ENCODE results near the gene NDUFS6. TPM values are rescaled to one million over a fixed set of nuclear protein-coding genes. Genes with fewer than 3 reads are reported as not detected.

NDUFS6 gene
- total RNA-seq, 1 donor from 2014 or later: 37.6 TPM

DNA sequence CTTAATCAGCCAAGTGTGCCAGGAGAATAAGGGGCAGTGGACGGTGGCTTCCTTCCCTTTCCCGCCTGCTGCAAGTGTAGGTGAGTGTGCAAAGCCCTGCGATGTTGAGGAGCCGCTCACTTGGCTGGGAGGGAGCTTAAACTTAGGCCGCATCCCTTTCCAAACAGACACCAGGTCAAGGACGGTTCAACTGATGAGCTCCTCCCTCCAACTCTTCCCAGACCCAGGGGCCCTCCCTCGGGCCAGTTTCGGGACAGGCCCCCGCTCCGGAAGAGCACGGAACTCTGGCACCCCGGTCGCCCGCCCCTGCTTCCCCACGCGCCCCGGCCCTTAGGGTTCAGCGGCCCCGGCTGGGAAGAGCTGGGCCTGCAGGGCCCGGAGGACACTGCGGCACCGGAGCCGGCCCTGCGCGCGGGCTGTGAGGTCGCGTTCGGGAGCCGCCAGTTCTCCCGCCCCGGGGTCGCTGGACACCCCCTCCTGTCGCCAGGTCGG, 2.1 kb upstream of the NDUFS6 start:
- peaks cover 10% of the 10 kb centered on the region for H3K36me3 Mint-ChIP-seq (ENCODE audit: low read depth, unreplicated experiment)
- Histone ChIP-seq H3K27me3 (ENCODE audit: insufficient read depth, low read length) (no peaks in the 10 kb centered on the region), H3K4me1 (ENCODE audit: insufficient read depth, low read length) (peaks cover 25% of the 10 kb centered on the region), H3K9me3 (ENCODE audit: insufficient read depth, low read depth, low read length) (no peaks in the 10 kb centered on the region), H3K4me3 (ENCODE audit: insufficient read depth, low read depth, low read length) (peak overlapping the region; percentile 69), H3K36me3 (ENCODE audit: insufficient read depth, low read length) (peaks cover 17% of the 10 kb centered on the region), H4K20me1 (ENCODE audit: insufficient read depth, low read length) (peaks cover 21% of the 10 kb centered on the region), H2AFZ (ENCODE audit: low read depth, low read length) (peak overlapping the region; percentile 41), H3K9ac (ENCODE audit: low read length) (peak overlapping the region; percentile 94), H3K27ac (ENCODE audit: low read depth, low read length) (peak overlapping the region; percentile 81), H3K4me2 (ENCODE audit: low read length) (peak overlapping the region; percentile 87), H3K79me2 (ENCODE audit: insufficient read depth, low read length) (peaks cover 66% of the 10 kb centered on the region)
- peak overlapping the region; percentile 82 for H3K27ac Mint-ChIP-seq (ENCODE audit: unreplicated experiment)
- DNase-seq (ENCODE audit: low read depth) (no peak), FAIRE-seq (no peak)
- H3K27me3 Mint-ChIP-seq (ENCODE audit: low read depth, unreplicated experiment): no peaks in the 10 kb centered on the region
- peak overlapping the region; percentile 93 for H3K4me3 Mint-ChIP-seq (ENCODE audit: unreplicated experiment)
- H3K9me3 Mint-ChIP-seq (ENCODE audit: unreplicated experiment): no peaks in the 10 kb centered on the region
- TF ChIP-seq, protein P1, sequence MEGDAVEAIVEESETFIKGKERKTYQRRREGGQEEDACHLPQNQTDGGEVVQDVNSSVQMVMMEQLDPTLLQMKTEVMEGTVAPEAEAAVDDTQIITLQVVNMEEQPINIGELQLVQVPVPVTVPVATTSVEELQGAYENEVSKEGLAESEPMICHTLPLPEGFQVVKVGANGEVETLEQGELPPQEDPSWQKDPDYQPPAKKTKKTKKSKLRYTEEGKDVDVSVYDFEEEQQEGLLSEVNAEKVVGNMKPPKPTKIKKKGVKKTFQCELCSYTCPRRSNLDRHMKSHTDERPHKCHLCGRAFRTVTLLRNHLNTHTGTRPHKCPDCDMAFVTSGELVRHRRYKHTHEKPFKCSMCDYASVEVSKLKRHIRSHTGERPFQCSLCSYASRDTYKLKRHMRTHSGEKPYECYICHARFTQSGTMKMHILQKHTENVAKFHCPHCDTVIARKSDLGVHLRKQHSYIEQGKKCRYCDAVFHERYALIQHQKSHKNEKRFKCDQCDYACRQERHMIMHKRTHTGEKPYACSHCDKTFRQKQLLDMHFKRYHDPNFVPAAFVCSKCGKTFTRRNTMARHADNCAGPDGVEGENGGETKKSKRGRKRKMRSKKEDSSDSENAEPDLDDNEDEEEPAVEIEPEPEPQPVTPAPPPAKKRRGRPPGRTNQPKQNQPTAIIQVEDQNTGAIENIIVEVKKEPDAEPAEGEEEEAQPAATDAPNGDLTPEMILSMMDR (IDR thresholded peaks at IDR 0.05; ENCODE audit: insufficient read depth, low read depth, low read length): no peak
- no peak for TF ChIP-seq EZH2 (IDR thresholded peaks at IDR 0.05; ENCODE audit: insufficient read depth, low read length)
- peaks cover 16% of the 10 kb centered on the region for H3K4me1 Mint-ChIP-seq (ENCODE audit: low read depth, unreplicated experiment)

- H3K79me2 ChIP-seq (ENCODE audit: insufficient read depth, low read length): peaks cover 73% of the 10 kb centered on the region
- H3K27ac ChIP-seq (ENCODE audit: low read depth, low read length): peak within 1 kb of the TSS; percentile 81
- H4K20me1 ChIP-seq (ENCODE audit: insufficient read depth, low read length): peaks cover 27% of the 10 kb centered on the region
- no peaks in the 10 kb centered on the region for H3K9me3 ChIP-seq (ENCODE audit: insufficient read depth, low read depth, low read length)
- H3K27me3 ChIP-seq (ENCODE audit: insufficient read depth, low read length): no peaks in the 10 kb centered on the region
- Mint-ChIP-seq H3K9me3 (ENCODE audit: unreplicated experiment) (no peaks in the 10 kb centered on the region), H3K27ac (ENCODE audit: unreplicated experiment) (peak within 1 kb of the TSS; percentile 94), H3K4me1 (ENCODE audit: low read depth, unreplicated experiment) (peaks cover 12% of the 10 kb centered on the region), H3K27me3 (ENCODE audit: low read depth, unreplicated experiment) (no peaks in the 10 kb centered on the region), H3K4me3 (ENCODE audit: unreplicated experiment) (peak within 1 kb of the TSS; percentile 93), H3K36me3 (ENCODE audit: low read depth, unreplicated experiment) (peaks cover 17% of the 10 kb centered on the region)
- TF ChIP-seq EZH2 (IDR thresholded peaks at IDR 0.05; ENCODE audit: insufficient read depth, low read length): no peak
- TF ChIP-seq, protein P1 (IDR thresholded peaks at IDR 0.05; ENCODE audit: insufficient read depth, low read depth, low read length): no peak
- DNase-seq (ENCODE audit: low read depth): peak; percentile 75
- peak within 1 kb of the TSS; percentile 96 for H2AFZ ChIP-seq (ENCODE audit: low read depth, low read length)
- no peak for FAIRE-seq
- H3K4me3 ChIP-seq (ENCODE audit: insufficient read depth, low read depth, low read length): peak within 1 kb of the TSS; percentile 69
- peaks cover 18% of the 10 kb centered on the region for H3K4me1 ChIP-seq (ENCODE audit: insufficient read depth, low read length)
- H3K4me2 ChIP-seq (ENCODE audit: low read length): peak within 1 kb of the TSS; percentile 87
- H3K36me3 ChIP-seq (ENCODE audit: insufficient read depth, low read length): peaks cover 24% of the 10 kb centered on the region
- H3K9ac ChIP-seq (ENCODE audit: low read length): peak within 1 kb of the TSS; percentile 94
Measured at GRCh38 chr5:1799602-1800471, 1.4 kb upstream of the NDUFS6 start, which contains the start of gene MRPL36. MRPL36 (minus strand) TSS chr5:1799837; CDS start chr5:1798935, 902 bp downstream.

Measured in astrocyte (in vitro differentiated cells and primary cell).